K562 (cell line): ENCODE results near the gene MEF2D. TPM values are rescaled to one million over a fixed set of nuclear protein-coding genes. Genes with fewer than 3 reads are reported as not detected.

Experiments used
- ATAC-seq: fragments of 200-7000 bp; cut with Tn5 transposase; 3 replicates; pipeline ENCODE4 v1.9.1; 2020; ENCODE audit warnings: moderate library complexity
- BruUV-seq: library from RNA; stranded (reverse); fragments of 400-500 nt; replicated peaks from 2 replicates; lab custom pipeline; 2021; lab: Mats Ljungman, UMichigan
- CTCF ChIA-PET: fragments of 300-600 bp; formaldehyde crosslinking; extraction: SDS; loops from one replicate; lab custom pipeline; 2021; ENCODE audit warnings: low intra/inter-chr PET ratio; lab: Yijun Ruan, JAX
- POLR2A ChIA-PET: fragments of 300-600, 350-650 bp; sonication (Branson Sonifier 250); formaldehyde crosslinking; extraction: SDS; loops from one replicate; lab custom pipeline; 2021; ENCODE audit warnings: antibody characterized with exemption, inconsistent platforms; lab: Yijun Ruan, JAX
- DNase-seq, 4 experiments: peaks; one replicate each; pipeline versions ENCODE4 v3.0.0 to v3.0.0-alpha.2; 2011 to 2018; ENCODE audit warnings: low spot score in 3 of 4, mixed read lengths in 3 of 4; ENCODE audit errors: extremely low read depth in 1 of 4
- FAIRE-seq: peaks from 2 replicates; lab custom pipeline; 2011; peaks lifted over from hg19 to GRCh38; lab: Jason Lieb, UNC
- H2AFZ ChIP-seq: 2 replicates; pipeline ENCODE4 v1.6.0; 2011; ENCODE audit warnings: low read depth, low read length, control low read depth, inconsistent platforms
- H3K27ac ChIP-seq: fragments of 200-600 bp; 3 replicates; pipeline ENCODE4 v1.8.0; 2011; ENCODE audit warnings: low read depth, mild to moderate bottlenecking, control low read depth, inconsistent platforms, low read length, moderate library complexity, mixed read lengths; ENCODE audit errors: extremely low read depth
- H3K27me3 ChIP-seq, 2 experiments: fragments of 300-600 bp in 1 of 2; 2 replicates in 1 of 2; 3 replicates in 1 of 2; pipeline versions ENCODE4 v1.6.0 to v1.8.0; 2011; ENCODE audit warnings: inconsistent platforms in 2 of 2, low read length in 2 of 2, mild to moderate bottlenecking in 1 of 2, mixed read lengths in 1 of 2, moderate library complexity in 1 of 2; ENCODE audit not compliant: control insufficient read depth in 2 of 2, insufficient read depth in 2 of 2
- H3K36me3 ChIP-seq: fragments of 300-600 bp; 3 replicates; pipeline ENCODE4 v1.8.0; 2011; ENCODE audit warnings: mild to moderate bottlenecking, low read length, inconsistent platforms; ENCODE audit not compliant: control insufficient read depth, insufficient read depth
- H3K4me1 ChIP-seq, 2 experiments: fragments of 200-600 bp in 1 of 2; replicated peaks in 1 of 2; 2 replicates in 1 of 2; 3 replicates in 1 of 2; pipeline versions ENCODE4 v1.5.1 to v1.8.0; 2011; ENCODE audit warnings: inconsistent platforms in 2 of 2, low read length in 2 of 2, mild to moderate bottlenecking in 1 of 2, mixed read lengths in 1 of 2, moderate library complexity in 1 of 2; ENCODE audit not compliant: control insufficient read depth in 2 of 2, insufficient read depth in 2 of 2
- H3K4me2 ChIP-seq: 2 replicates; pipeline ENCODE4 v1.6.1; 2011; ENCODE audit warnings: low read length, control low read depth, inconsistent platforms, mixed read lengths; ENCODE audit not compliant: insufficient read depth
- H3K4me3 ChIP-seq: fragments of 200-600 bp; sonication (generic), shearing (Covaris generic); 2 replicates; pipeline ENCODE4 v1.5.1; 2016; ENCODE audit warnings: control low read depth, inconsistent platforms
- H3K79me2 ChIP-seq: fragments of 200-600 bp; 3 replicates; pipeline ENCODE4 v1.8.0; 2011; ENCODE audit warnings: low read length, inconsistent platforms; ENCODE audit not compliant: control insufficient read depth, insufficient read depth
- H3K9ac ChIP-seq, 2 experiments: 2 replicates each; pipeline versions ENCODE4 v1.6.0 to v1.6.1; 2011; ENCODE audit warnings: low read depth in 2 of 2, low read length in 2 of 2, control low read depth in 1 of 2, inconsistent platforms in 1 of 2, mild to moderate bottlenecking in 1 of 2, mixed read lengths in 1 of 2; ENCODE audit not compliant: insufficient read depth in 1 of 2
- H3K9me1 ChIP-seq: one replicate; pipeline ENCODE4 v1.6.0; 2011; ENCODE audit warnings: inconsistent platforms, mild to moderate bottlenecking, low read length, moderate library complexity; ENCODE audit not compliant: control insufficient read depth, insufficient read depth
- H3K9me3 ChIP-seq: replicated peaks from 2 replicates; pipeline ENCODE4 v1.5.1; 2011; ENCODE audit warnings: low read depth, low read length, inconsistent platforms; ENCODE audit not compliant: control insufficient read depth, insufficient read depth
- H4K20me1 ChIP-seq: replicated peaks from 2 replicates; pipeline ENCODE4 v1.6.1; 2011; ENCODE audit warnings: low read length, inconsistent platforms, mixed read lengths; ENCODE audit not compliant: control insufficient read depth, insufficient read depth
- GATA2 ChIP-seq: sonication (generic); formaldehyde crosslinking; IDR thresholded peaks from 2 replicates; pipeline ENCODE4 v1.4.0; 2020; ENCODE audit warnings: mild to moderate bottlenecking, missing genetic modification reagents
- HMG20A ChIP-seq: fragments of 450-650 bp; formaldehyde crosslinking; conservative IDR thresholded peaks from 2 replicates; pipeline ENCODE4 v1.4.0; 2020; ENCODE audit warnings: mild to moderate bottlenecking, mixed read lengths
- HMG20B ChIP-seq: fragments of 250-450 bp; sonication (Bioruptor Pico); IDR thresholded peaks from 2 replicates; pipeline ENCODE4 v1.5.0; 2021; ENCODE audit warnings: mild to moderate bottlenecking
- KHSRP ChIP-seq: fragments of 450-650 bp; IDR thresholded peaks from 2 replicates; pipeline ENCODE4 v1.6.1; 2017
- L3MBTL2 ChIP-seq: fragments of 450-650 bp; IDR thresholded peaks from 2 replicates; pipeline ENCODE4 v1.6.1; 2016; ENCODE audit warnings: mild to moderate bottlenecking, moderate library complexity
- NFXL1 ChIP-seq: fragments of 450-650 bp; formaldehyde crosslinking; IDR thresholded peaks from 2 replicates; pipeline ENCODE4 v1.4.0; 2021; ENCODE audit warnings: mild to moderate bottlenecking
- SIN3B ChIP-seq: fragments of 450-650 bp; IDR thresholded peaks from 2 replicates; pipeline ENCODE4 v1.6.1; 2017; ENCODE audit warnings: low read depth, mild to moderate bottlenecking, moderate library complexity
- SNIP1 ChIP-seq: fragments of 450-650 bp; IDR thresholded peaks from 2 replicates; pipeline ENCODE4 v1.7.1; 2017; ENCODE audit warnings: low read depth, mild to moderate bottlenecking
- SREBF1 ChIP-seq: fragments of 150-350 bp; IDR thresholded peaks from 2 replicates; pipeline ENCODE4 v1.6.1; 2014; ENCODE audit warnings: antibody characterized with exemption, low read depth, low read length, borderline replicate concordance
- ZBTB1 ChIP-seq: sonication (generic); formaldehyde crosslinking; IDR thresholded peaks from 2 replicates; pipeline ENCODE4 v1.8.1; 2023; ENCODE audit warnings: missing genetic modification reagents, low read depth, mild to moderate bottlenecking, borderline replicate concordance
- ZBTB8A ChIP-seq: fragments of 450-650 bp; IDR thresholded peaks from 2 replicates; pipeline ENCODE4 v1.6.1; 2018; ENCODE audit warnings: mild to moderate bottlenecking, moderate library complexity; ENCODE audit not compliant: partially characterized antibody
- ZNF274 ChIP-seq: IDR thresholded peaks from 2 replicates; pipeline ENCODE4 v1.6.1; 2011; ENCODE audit warnings: low read depth, mild to moderate bottlenecking, low read length, moderate library complexity, borderline replicate concordance
- ZNF3 ChIP-seq: fragments of 250-450 bp; sonication (Bioruptor Pico); IDR thresholded peaks from 2 replicates; pipeline ENCODE4 v1.5.0; 2021; ENCODE audit warnings: mild to moderate bottlenecking, moderate library complexity
- WGBS: fragments of 100-300 bp; shearing (Covaris generic); methylation state at CpG from one replicate; pipeline ENCODE4 v1.1.6; 2016; ENCODE audit warnings: low coverage, mixed read lengths; ENCODE audit not compliant: insufficient coverage; ENCODE audit errors: missing lambda C conversion rate; 5-methylcytosine and 5-hydroxymethylcytosine counted together
- in situ Hi-C: fragments of 300-500 bp; cut with MboI; formaldehyde crosslinking; loops from 4 replicates; pipeline ENCODE4 v1.15.0; 2018; ENCODE audit warnings: inconsistent platforms, mixed read lengths
- intact Hi-C: fragments of 100-400 bp; cut with micrococcal nuclease; formaldehyde crosslinking; loops from 2 replicates; pipeline ENCODE4 v1.14.2; 2022
- polyA plus RNA-seq, 8 experiments: library from polyadenylated mRNA; depleted of rRNA in 4 of 8; stranded (reverse) in 5 of 8; unstranded in 3 of 8; fragments of >200 nt; fragmentation: Nextera tagmentation in 2 of 8; fragmentation: Illumina TruSeq in 1 of 8; extraction: Ambion mirVana in 2 of 8; extraction: Trizol in 1 of 8; gene quantifications; 2 replicates each; pipeline versions ENCODE4 v1.2.1 to v1.2.3, GENCODE V29; 2011 to 2014; ENCODE audit warnings: inconsistent platforms in 1 of 8, missing spikeins in 1 of 8
- total RNA-seq, 7 experiments: library from RNA; depleted of rRNA in 6 of 7; stranded (reverse); fragments of >200 nt in 6 of 7; fragmentation: Illumina TruSeq in 2 of 7; extraction: Trizol in 2 of 7; gene quantifications; 2 replicates each; pipeline versions ENCODE4 v1.2.1 to v1.2.3, GENCODE V29; 2011 to 2021; ENCODE audit warnings: low replicate concordance in 1 of 7
- TF ChIP-seq, protein P1 (sequence below), 2 experiments: fragments of 450-650 bp in 1 of 2; sonication (generic) in 1 of 2; formaldehyde crosslinking in 1 of 2; IDR thresholded peaks in 1 of 2; conservative IDR thresholded peaks in 1 of 2; 2 replicates each; pipeline versions ENCODE4 v1.6.1 to v1.8.1; 2016 to 2023; ENCODE audit warnings: mild to moderate bottlenecking in 2 of 2, moderate library complexity in 2 of 2, inconsistent platforms in 1 of 2, missing genetic modification reagents in 1 of 2
- TF ChIP-seq, protein P2 (sequence below): fragments of 250-450 bp; sonication (Bioruptor Pico); IDR thresholded peaks from 2 replicates; pipeline ENCODE4 v1.8.0; 2022; ENCODE audit warnings: moderate library complexity, mild to moderate bottlenecking, inconsistent platforms
- TF ChIP-seq, protein P3 (sequence below): fragments of 200-800 bp; sonication (Bioruptor generic); IDR thresholded peaks from 2 replicates; pipeline ENCODE4 v1.6.1; 2017; ENCODE audit warnings: missing genetic modification characterization, missing compliant biosample characterization
- TF ChIP-seq, protein P4 (sequence below): IDR thresholded peaks from 2 replicates; pipeline ENCODE4 v1.6.1; 2012; ENCODE audit warnings: low read depth, low read length, improper control_type of control experiment, borderline replicate concordance

The MEF2D gene
- total and polyA plus RNA-seq, 9 of the 15 experiments (the other 6 are each of a cell fraction or from before 2014, with no cell fraction given): 0.10 to 19.5 (median 2.6) TPM

DNA sequence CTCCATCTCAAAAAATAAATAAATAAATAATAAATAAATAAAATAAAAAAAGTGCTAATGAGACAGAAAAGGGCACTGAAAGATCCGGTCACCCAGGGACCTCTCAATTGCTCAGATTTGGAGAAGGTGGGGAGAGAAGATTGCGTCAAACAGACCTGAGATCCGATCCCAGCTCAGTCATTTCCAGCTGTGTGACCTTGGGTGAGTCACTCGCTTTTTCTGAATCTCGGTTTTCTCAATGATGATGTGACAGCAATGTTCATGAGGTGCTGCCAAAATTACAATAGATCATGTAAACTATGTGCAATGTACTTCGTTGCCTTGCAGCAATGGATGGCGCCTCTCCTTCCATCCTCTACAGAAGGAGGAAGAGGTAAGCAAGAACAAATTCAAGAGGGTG lies 11.1 kb upstream of the MEF2D start (continued):
- TF ChIP-seq, protein P1, sequence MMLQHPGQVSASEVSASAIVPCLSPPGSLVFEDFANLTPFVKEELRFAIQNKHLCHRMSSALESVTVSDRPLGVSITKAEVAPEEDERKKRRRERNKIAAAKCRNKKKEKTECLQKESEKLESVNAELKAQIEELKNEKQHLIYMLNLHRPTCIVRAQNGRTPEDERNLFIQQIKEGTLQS (IDR thresholded peaks at IDR 0.05): peak; percentile 50; the same call in 1 of the 2 replicates
- TF ChIP-seq, protein P1 (CRISPR knock-in tag; conservative IDR thresholded peaks at IDR 0.05): no peak
- TF ChIP-seq, protein P2, sequence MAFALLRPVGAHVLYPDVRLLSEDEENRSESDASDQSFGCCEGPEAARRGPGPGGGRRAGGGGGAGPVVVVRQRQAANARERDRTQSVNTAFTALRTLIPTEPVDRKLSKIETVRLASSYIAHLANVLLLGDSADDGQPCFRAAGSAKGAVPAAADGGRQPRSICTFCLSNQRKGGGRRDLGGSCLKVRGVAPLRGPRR: no peak
- no peak for TF ChIP-seq HMG20A
- no peak for TF ChIP-seq L3MBTL2
- TF ChIP-seq ZNF274: no peak
- TF ChIP-seq HMG20B (CRISPR knock-in tag): no peak

DNA sequence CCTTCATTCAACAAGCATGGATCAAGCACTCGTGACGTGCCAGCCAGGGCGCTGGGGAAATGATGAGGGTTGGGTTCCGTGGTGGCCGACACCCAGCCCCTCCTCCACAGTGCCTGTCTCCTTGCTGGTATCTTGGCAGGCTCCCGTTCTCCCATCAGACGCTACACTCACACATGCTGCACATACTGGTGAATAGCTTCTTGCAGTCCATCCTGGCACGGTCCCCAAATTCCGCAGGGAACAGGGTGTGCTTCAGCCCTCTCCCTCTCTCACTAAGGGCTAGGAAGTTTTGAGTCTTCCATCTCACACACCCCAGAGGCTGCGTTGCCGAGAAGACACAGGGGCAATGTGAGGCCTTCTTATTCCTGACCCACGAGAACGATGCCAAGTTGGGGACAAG lies 10.1 kb upstream of the MEF2D start:
- Histone ChIP-seq H3K27ac (no peak overlapping the region), H3K9me3 (no peaks in the 10 kb centered on the region), H4K20me1 (no peaks in the 10 kb centered on the region), H3K4me2 (no peak overlapping the region), H3K36me3 (no peaks in the 10 kb centered on the region), H2AFZ (peak overlapping the region; percentile 27; the same call in 1 of the 2 replicates), H3K4me1 (peaks cover 9 to 18% of the 10 kb centered on the region in 2 experiments; a peak in 4 of 5 replicates), H3K9ac (peak overlapping the region in 1 of 2 experiments; percentile 31; a peak in 1 of 4 replicates), H3K27me3 (peaks cover 0 to 5% of the 10 kb centered on the region in 2 experiments; a peak in 2 of 5 replicates), H3K79me2 (no peaks in the 10 kb centered on the region), H3K4me3 (no peak overlapping the region), H3K9me1 (peaks cover 3% of the 10 kb centered on the region)
- in situ Hi-C loops: no loop called here
- intact Hi-C loops: no loop called here
- POLR2A ChIA-PET: interaction anchor here (0.8 to 2.5 kb wide), 6 partner anchors 10 to 41 kb away, joined by 3 to 15 read pairs (median 4); partner anchors contain the start of gene MEF2D
- CTCF ChIA-PET: no interaction called here
- WGBS: 39% methylated on average over 13 of the region's 13 CpGs
- BruUV-seq: no TSS peak
- ATAC-seq (no peak), DNase-seq (no peak), FAIRE-seq (no peak)
- no peak for TF ChIP-seq SIN3B
- TF ChIP-seq SNIP1: no peak
- TF ChIP-seq, protein P3, sequence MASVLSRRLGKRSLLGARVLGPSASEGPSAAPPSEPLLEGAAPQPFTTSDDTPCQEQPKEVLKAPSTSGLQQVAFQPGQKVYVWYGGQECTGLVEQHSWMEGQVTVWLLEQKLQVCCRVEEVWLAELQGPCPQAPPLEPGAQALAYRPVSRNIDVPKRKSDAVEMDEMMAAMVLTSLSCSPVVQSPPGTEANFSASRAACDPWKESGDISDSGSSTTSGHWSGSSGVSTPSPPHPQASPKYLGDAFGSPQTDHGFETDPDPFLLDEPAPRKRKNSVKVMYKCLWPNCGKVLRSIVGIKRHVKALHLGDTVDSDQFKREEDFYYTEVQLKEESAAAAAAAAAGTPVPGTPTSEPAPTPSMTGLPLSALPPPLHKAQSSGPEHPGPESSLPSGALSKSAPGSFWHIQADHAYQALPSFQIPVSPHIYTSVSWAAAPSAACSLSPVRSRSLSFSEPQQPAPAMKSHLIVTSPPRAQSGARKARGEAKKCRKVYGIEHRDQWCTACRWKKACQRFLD (CRISPR knock-in tag): no peak
- TF ChIP-seq GATA2 (CRISPR knock-in tag): no peak
- no peak for TF ChIP-seq ZBTB1
- TF ChIP-seq ZBTB8A: no peak
- no peak for TF ChIP-seq KHSRP
- TF ChIP-seq NFXL1 (CRISPR knock-in tag): no peak
- TF ChIP-seq SREBF1: no peak
- TF ChIP-seq, protein P2: no peak
- no peak for TF ChIP-seq ZNF3 (CRISPR knock-in tag)
- TF ChIP-seq, protein P4, sequence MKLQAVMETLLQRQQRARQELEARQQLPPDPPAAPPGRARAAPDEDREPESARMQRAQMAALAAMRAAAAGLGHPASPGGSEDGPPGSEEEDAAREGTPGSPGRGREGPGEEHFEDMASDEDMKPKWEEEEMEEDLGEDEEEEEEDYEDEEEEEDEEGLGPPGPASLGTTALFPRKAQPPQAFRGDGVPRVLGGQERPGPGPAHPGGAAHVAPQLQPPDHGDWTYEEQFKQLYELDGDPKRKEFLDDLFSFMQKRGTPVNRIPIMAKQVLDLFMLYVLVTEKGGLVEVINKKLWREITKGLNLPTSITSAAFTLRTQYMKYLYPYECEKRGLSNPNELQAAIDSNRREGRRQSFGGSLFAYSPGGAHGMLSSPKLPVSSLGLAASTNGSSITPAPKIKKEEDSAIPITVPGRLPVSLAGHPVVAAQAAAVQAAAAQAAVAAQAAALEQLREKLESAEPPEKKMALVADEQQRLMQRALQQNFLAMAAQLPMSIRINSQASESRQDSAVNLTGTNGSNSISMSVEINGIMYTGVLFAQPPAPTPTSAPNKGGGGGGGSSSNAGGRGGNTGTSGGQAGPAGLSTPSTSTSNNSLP: no peak
